Neuronal stem cell (in vitro differentiated cells): ENCODE data around the gene TMED10.

Source experiments
- DNase-seq: peaks from one replicate; pipeline ENCODE4 v3.0.0-alpha.2; 2013; ENCODE audit warnings: low spot score
- H2AFZ ChIP-seq: one replicate; pipeline ENCODE4 v1.6.1; 2013; ENCODE audit warnings: mild to moderate bottlenecking, low read length, inconsistent platforms
- H2AK5ac ChIP-seq: 2 replicates; pipeline ENCODE4 v1.6.1; 2013; ENCODE audit warnings: low read depth, mild to moderate bottlenecking, inconsistent platforms, low read length, moderate library complexity, mixed read lengths
- H2BK120ac ChIP-seq: 2 replicates; pipeline ENCODE4 v1.6.1; 2013; ENCODE audit warnings: low read depth, mild to moderate bottlenecking, inconsistent platforms, low read length, moderate library complexity, mixed read lengths
- H2BK12ac ChIP-seq: one replicate; pipeline ENCODE4 v1.6.1; 2013; ENCODE audit warnings: low read length, inconsistent platforms
- H2BK15ac ChIP-seq: 2 replicates; pipeline ENCODE4 v1.6.1; 2013; ENCODE audit warnings: mild to moderate bottlenecking, low read length, inconsistent platforms, mixed read lengths
- H2BK5ac ChIP-seq: one replicate; pipeline ENCODE4 v1.6.1; 2013; ENCODE audit warnings: inconsistent platforms, mild to moderate bottlenecking, low read length, moderate library complexity
- H3K14ac ChIP-seq: one replicate; pipeline ENCODE4 v1.6.1; 2013; ENCODE audit warnings: low read length, inconsistent platforms
- H3K18ac ChIP-seq: 2 replicates; pipeline ENCODE4 v1.6.1; 2013; ENCODE audit warnings: low read length, inconsistent platforms
- H3K23ac ChIP-seq: 2 replicates; pipeline ENCODE4 v1.6.1; 2013; ENCODE audit warnings: low read depth, mild to moderate bottlenecking, mixed read lengths, low read length, inconsistent platforms; ENCODE audit not compliant: poor library complexity
- H3K27ac ChIP-seq: replicated peaks from 3 replicates; pipeline ENCODE4 v1.5.1; 2013; ENCODE audit warnings: low read length, inconsistent platforms
- H3K27me3 ChIP-seq, 3 experiments: 2 replicates each; pipeline ENCODE4 v1.6.1; 2013; ENCODE audit warnings: low read length in 3 of 3, mild to moderate bottlenecking in 2 of 3, inconsistent platforms in 1 of 3, low read depth in 1 of 3, mixed read lengths in 1 of 3, moderate library complexity in 1 of 3; ENCODE audit not compliant: control insufficient read depth in 3 of 3, insufficient read depth in 3 of 3
- H3K36me3 ChIP-seq, 2 donors: replicated peaks in 1 of 2; 2 replicates each; pipeline ENCODE4 v1.6.1; 2013; ENCODE audit warnings: low read length in 2 of 2; ENCODE audit not compliant: control insufficient read depth in 2 of 2, insufficient read depth in 2 of 2
- H3K4ac ChIP-seq: 2 replicates; pipeline ENCODE4 v1.6.1; 2013; ENCODE audit warnings: inconsistent platforms, mild to moderate bottlenecking, low read length, moderate library complexity
- H3K4me1 ChIP-seq, 2 donors: 1 replicate in 1 of 2; 2 replicates in 1 of 2; pipeline ENCODE4 v1.6.1; 2013; ENCODE audit warnings: low read length in 2 of 2, low read depth in 1 of 2; ENCODE audit not compliant: control insufficient read depth in 2 of 2, insufficient read depth in 1 of 2
- H3K4me2 ChIP-seq: one replicate; pipeline ENCODE4 v1.6.1; 2013; ENCODE audit warnings: mild to moderate bottlenecking, low read length, inconsistent platforms; ENCODE audit not compliant: insufficient read depth, poor library complexity, severe bottlenecking
- H3K4me3 ChIP-seq, 2 donors: 2 replicates each; pipeline ENCODE4 v1.5.1; 2013; ENCODE audit warnings: low read length in 2 of 2, mild to moderate bottlenecking in 2 of 2, inconsistent platforms in 1 of 2, moderate library complexity in 1 of 2
- H3K79me1 ChIP-seq: one replicate; pipeline ENCODE4 v1.6.1; 2013; ENCODE audit warnings: low read depth, mild to moderate bottlenecking, inconsistent platforms, low read length, moderate library complexity
- H3K9ac ChIP-seq: one replicate; pipeline ENCODE4 v1.6.1; 2013; ENCODE audit warnings: mild to moderate bottlenecking, low read depth, low read length, inconsistent platforms; ENCODE audit not compliant: poor library complexity
- H3K9me3 ChIP-seq, 2 donors: replicated peaks in 1 of 2; 2 replicates each; pipeline versions ENCODE3 to v1.6.1; 2013; ENCODE audit warnings: low read length in 2 of 2, mild to moderate bottlenecking in 2 of 2, inconsistent platforms in 1 of 2, low read depth in 1 of 2, mixed read lengths in 1 of 2, moderate library complexity in 1 of 2; ENCODE audit not compliant: control insufficient read depth in 2 of 2, insufficient read depth in 1 of 2
- H4K8ac ChIP-seq: one replicate; pipeline ENCODE4 v1.6.1; 2013; ENCODE audit warnings: low read depth, mild to moderate bottlenecking, inconsistent platforms, low read length, moderate library complexity
- H4K91ac ChIP-seq: one replicate; pipeline ENCODE4 v1.6.1; 2013; ENCODE audit warnings: low read length, low read depth, mild to moderate bottlenecking, inconsistent platforms; ENCODE audit not compliant: poor library complexity
- WGBS, 2 donors: extraction: QIAGEN DNeasy Blood & Tissue Kit; methylation state at CpG; one replicate each; pipeline ENCODE4 v1.1.7; 2013; ENCODE audit warnings: missing lambda C conversion rate in 2 of 2, mixed read lengths in 1 of 2; ENCODE audit not compliant: insufficient read length in 2 of 2, insufficient replicate concordance in 1 of 2; ENCODE audit errors: extremely low coverage in 2 of 2; 5-methylcytosine and 5-hydroxymethylcytosine counted together

TMED10 gene

DNA sequence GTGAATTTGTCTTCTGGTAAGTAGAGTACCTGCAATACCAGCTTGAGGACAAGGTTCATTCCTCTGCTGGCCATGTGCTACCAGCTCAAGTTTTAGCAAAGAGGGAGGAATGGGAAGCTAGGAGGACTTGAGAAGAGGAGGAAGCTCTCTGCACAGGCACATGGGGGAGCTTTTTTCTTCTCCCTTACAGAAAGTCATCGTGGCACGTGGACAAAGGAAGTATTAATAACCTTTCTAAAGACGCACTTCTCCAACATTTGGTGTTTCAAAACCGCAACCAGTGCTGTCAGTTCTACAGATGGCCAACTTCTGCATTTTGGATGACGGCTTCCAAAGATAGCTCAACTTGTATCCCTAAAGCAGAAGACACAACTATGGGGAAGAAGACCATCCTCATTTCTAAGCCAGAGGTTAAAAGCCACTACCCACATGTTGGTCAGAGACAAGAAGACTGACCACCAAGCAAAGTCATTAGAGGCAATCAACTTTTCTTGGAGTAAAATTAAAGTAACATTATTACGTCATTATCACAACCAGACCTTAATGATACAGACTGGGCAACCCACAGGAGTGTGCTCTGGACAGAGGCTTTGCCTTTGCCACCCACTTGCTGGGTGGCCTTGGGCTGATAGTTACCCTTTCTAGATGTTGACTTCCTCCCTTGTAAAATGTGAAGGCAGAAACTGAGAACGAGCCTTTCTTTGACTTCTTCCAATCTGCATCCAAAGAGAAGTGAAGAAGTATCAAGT, 12.3 kb upstream of the TMED10 start:
- H3K9ac ChIP-seq = no peak overlapping the region
- no peak for DNase-seq
- H2BK5ac ChIP-seq = no peak overlapping the region
- no peak overlapping the region for H3K18ac ChIP-seq
- H2BK12ac ChIP-seq = no peak overlapping the region
- H3K79me1 ChIP-seq = no peaks in the 10 kb centered on the region
- H3K14ac ChIP-seq = no peak overlapping the region
- no peak overlapping the region for H3K4me2 ChIP-seq
- H3K27ac ChIP-seq = no peak overlapping the region
- H3K23ac ChIP-seq = no peak overlapping the region
- H3K36me3 ChIP-seq = no peaks in the 10 kb centered on the region
- H3K4me1 ChIP-seq = no peaks in the 10 kb centered on the region
- no peak overlapping the region for H2BK120ac ChIP-seq
- no peak overlapping the region for H4K8ac ChIP-seq
- H3K27me3 ChIP-seq = peaks cover 0 to 32% (median 0%) of the 10 kb centered on the region in 3 experiments
- H3K4ac ChIP-seq = no peak overlapping the region
- no CpG with 5 or more reads among the region's 7 CpGs for WGBS, 2 donors
- H2AK5ac ChIP-seq = no peak overlapping the region
- H3K9me3 ChIP-seq = no peaks in the 10 kb centered on the region
- no peak overlapping the region for H2BK15ac ChIP-seq
- H2AFZ ChIP-seq = no peak overlapping the region
- H4K91ac ChIP-seq = no peak overlapping the region
- no peak overlapping the region for H3K4me3 ChIP-seq

DNA sequence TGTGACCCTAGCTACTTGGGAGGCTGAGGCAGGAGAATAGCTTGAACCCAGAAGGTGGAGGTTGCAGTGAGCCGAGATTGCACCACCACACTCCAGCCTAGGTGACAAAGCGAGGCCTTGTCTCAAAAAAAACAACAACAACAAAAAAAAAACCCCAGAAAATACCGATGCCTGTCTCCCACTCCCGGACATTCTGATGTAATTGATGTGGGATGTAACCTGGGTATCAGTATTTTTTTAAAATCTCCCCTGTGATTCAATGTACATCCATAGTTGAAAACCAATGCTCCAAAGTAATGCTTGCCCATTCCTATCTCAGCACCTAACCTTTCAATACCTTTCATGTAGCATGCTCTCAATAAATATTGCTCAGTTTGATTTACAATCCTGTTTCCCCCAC, 11.7 kb upstream of the TMED10 start:
- H3K27me3 ChIP-seq = peaks cover 0 to 32% (median 0%) of the 10 kb centered on the region in 3 experiments
- no peaks in the 10 kb centered on the region for H3K36me3 ChIP-seq
- H3K4ac ChIP-seq = no peak overlapping the region
- no peak overlapping the region for H3K23ac ChIP-seq
- H3K79me1 ChIP-seq = no peaks in the 10 kb centered on the region
- no peak overlapping the region for H3K18ac ChIP-seq
- H4K91ac ChIP-seq = no peak overlapping the region
- H3K9me3 ChIP-seq = no peaks in the 10 kb centered on the region
- H2BK120ac ChIP-seq = no peak overlapping the region
- no peak for DNase-seq
- no peak overlapping the region for H3K14ac ChIP-seq
- H2BK12ac ChIP-seq = no peak overlapping the region
- no peak overlapping the region for H2BK15ac ChIP-seq
- no peak overlapping the region for H2AK5ac ChIP-seq
- no peak overlapping the region for H4K8ac ChIP-seq
- no CpG with 5 or more reads among the region's 4 CpGs for WGBS, 2 donors
- H3K4me2 ChIP-seq = no peak overlapping the region
- H2AFZ ChIP-seq = no peak overlapping the region
- no peak overlapping the region for H3K9ac ChIP-seq
- no peak overlapping the region for H3K4me3 ChIP-seq
- H3K4me1 ChIP-seq = peaks cover 0 to 2% of the 10 kb centered on the region in 2 donors
- H3K27ac ChIP-seq = no peak overlapping the region
- no peak overlapping the region for H2BK5ac ChIP-seq

DNA sequence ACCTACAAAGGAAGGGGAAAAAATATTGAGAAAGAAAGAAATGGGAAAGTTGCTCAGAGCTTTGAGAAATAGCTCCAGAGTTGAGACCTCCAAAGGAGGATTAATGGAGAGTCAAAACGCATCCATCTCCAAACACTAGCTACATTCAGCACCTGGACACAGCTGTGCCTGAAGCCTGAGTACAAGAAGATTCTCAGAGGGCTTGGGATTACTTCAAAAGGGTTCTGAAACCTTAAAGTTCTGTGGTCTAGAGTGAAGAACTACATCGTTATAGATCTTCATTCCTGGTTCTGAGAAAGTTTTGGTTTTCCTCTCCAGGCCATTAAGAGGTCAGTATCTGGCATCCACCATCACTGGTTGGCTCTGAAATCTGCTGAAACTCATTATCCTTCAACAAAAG, 10.5 kb upstream of the TMED10 start:
- no peak overlapping the region for H2AFZ ChIP-seq
- no peak overlapping the region for H2AK5ac ChIP-seq
- H3K9ac ChIP-seq = no peak overlapping the region
- no CpG with 5 or more reads among the region's 2 CpGs for WGBS, 2 donors
- H3K18ac ChIP-seq = no peak overlapping the region
- no peaks in the 10 kb centered on the region for H3K9me3 ChIP-seq
- no peak overlapping the region for H2BK5ac ChIP-seq
- no peak overlapping the region for H4K8ac ChIP-seq
- H3K27ac ChIP-seq = no peak overlapping the region
- no peak overlapping the region for H2BK12ac ChIP-seq
- peaks cover 0 to 37% (median 0%) of the 10 kb centered on the region in 3 experiments for H3K27me3 ChIP-seq
- DNase-seq = no peak
- H3K4me1 ChIP-seq = peaks cover 0 to 4% of the 10 kb centered on the region in 2 donors
- no peaks in the 10 kb centered on the region for H3K36me3 ChIP-seq
- no peak overlapping the region for H2BK120ac ChIP-seq
- no peak overlapping the region for H3K14ac ChIP-seq
- no peak overlapping the region for H3K4ac ChIP-seq
- no peak overlapping the region for H3K4me2 ChIP-seq
- H2BK15ac ChIP-seq = no peak overlapping the region
- H3K23ac ChIP-seq = no peak overlapping the region
- no peak overlapping the region for H4K91ac ChIP-seq
- no peak overlapping the region for H3K4me3 ChIP-seq
- no peaks in the 10 kb centered on the region for H3K79me1 ChIP-seq

DNA sequence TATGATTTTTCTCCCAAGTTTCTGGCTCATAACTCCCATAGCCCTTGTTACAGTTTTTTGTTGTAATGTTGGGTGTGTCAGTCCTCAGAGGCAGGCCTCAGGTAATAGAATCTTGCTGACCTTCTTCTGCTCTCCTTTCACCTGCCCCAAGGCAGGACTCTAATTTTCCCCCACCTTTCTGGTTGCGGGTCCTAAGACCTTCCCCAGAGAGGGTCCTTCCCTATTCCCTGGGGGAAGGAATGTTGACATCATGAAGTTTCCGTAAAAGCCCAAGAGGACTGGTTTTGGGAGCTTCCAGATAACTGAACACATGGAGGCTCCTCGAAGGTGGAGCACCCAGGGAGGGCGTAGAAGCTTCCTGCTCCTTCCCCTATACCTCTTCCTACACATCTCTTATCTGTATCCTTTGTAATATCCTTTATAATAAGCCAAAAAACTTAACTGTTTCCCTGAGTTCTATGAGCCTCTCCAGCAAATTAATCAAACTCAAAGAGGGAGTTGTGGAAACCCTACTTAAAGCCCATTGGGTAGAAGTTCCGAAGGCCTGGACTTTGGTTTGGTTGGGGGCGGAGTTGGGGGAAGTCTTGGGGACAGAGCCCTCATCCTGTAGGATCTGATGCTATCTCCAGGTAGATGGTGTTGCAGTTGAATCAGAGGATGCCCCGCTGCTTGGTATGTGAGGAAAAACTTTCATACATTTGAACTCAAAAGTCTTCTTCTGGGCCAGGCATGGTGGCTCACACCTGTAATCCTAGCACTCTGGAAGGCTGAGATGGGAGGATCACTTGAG, 9.0 kb upstream of the TMED10 start:
- Histone ChIP-seq H3K4ac (no peak overlapping the region), H2BK120ac (no peak overlapping the region), H3K27me3 (peaks cover 0 to 41% (median 0%) of the 10 kb centered on the region in 3 experiments), H2BK5ac (no peak overlapping the region), H3K9ac (no peak overlapping the region), H2AK5ac (no peak overlapping the region), H3K79me1 (no peaks in the 10 kb centered on the region), H3K18ac (no peak overlapping the region), H3K23ac (no peak overlapping the region), H3K4me3 (no peak overlapping the region), H3K36me3 (no peaks in the 10 kb centered on the region), H4K91ac (no peak overlapping the region), H3K9me3 (no peaks in the 10 kb centered on the region), H4K8ac (no peak overlapping the region), H3K4me2 (no peak overlapping the region), H3K4me1 (peaks cover 0 to 10% of the 10 kb centered on the region in 2 donors), H3K27ac (no peak overlapping the region), H2BK15ac (no peak overlapping the region), H2BK12ac (no peak overlapping the region), H3K14ac (no peak overlapping the region), H2AFZ (no peak overlapping the region)
- no CpG with 5 or more reads among the region's 7 CpGs for WGBS, 2 donors
- no peak for DNase-seq
